ENCODE measurements around the gene CFAP77. TPM values are rescaled to one million over a fixed set of nuclear protein-coding genes. Genes with fewer than 3 reads are reported as not detected.

Gene CFAP77
- total RNA-seq, 4 donors from 2014 or later = not detected

DNA sequence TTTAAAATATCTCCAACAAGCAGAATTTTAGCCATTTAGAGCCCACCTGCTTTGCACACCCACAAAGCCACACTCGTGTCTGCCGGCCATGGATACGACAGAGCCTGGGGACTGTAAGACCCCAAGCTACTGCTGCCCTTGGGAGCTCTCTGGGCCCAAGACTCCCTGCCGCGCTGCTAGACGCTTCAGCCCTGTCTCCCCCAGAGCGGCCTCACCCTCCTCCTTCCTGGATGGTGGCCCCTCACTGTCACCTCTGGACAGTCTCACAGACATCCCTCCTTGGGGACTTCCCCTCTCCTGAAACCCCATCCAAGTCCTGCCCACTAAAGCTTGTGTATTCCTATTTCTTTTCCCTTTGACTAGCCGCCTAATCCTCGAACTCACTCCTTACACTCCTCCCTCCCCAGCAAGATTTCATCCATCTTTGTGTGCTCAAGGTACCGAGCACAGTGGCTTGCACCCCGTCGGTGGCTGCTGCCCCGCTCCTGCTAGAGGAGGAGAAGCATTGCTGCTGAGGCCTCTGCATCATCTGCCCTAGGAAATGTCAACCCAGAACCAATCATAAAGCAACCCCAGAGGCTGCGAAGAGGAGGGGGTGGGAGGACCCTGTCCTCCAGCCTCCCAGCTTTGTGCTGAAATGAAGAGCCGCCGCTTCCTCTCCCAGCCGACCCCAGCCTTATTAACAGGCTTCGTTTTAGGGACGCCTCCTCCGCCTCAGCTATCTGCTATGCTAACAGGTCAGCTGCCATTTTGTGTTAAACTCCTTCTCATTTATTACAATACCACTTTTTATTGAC, 71.2 kb downstream of the CFAP77 start:
- TF ChIP-seq POLR2A (IDR thresholded peaks at IDR 0.05) = no peak
- TF ChIP-seq, protein P1, sequence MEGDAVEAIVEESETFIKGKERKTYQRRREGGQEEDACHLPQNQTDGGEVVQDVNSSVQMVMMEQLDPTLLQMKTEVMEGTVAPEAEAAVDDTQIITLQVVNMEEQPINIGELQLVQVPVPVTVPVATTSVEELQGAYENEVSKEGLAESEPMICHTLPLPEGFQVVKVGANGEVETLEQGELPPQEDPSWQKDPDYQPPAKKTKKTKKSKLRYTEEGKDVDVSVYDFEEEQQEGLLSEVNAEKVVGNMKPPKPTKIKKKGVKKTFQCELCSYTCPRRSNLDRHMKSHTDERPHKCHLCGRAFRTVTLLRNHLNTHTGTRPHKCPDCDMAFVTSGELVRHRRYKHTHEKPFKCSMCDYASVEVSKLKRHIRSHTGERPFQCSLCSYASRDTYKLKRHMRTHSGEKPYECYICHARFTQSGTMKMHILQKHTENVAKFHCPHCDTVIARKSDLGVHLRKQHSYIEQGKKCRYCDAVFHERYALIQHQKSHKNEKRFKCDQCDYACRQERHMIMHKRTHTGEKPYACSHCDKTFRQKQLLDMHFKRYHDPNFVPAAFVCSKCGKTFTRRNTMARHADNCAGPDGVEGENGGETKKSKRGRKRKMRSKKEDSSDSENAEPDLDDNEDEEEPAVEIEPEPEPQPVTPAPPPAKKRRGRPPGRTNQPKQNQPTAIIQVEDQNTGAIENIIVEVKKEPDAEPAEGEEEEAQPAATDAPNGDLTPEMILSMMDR (IDR thresholded peaks at IDR 0.05) = no peak
- no peak for TF ChIP-seq POLR2AphosphoS5 (IDR thresholded peaks at IDR 0.05)
- TF ChIP-seq EP300 (IDR thresholded peaks at IDR 0.05; ENCODE audit: low read depth) = no peak
- intact Hi-C loops (cut with DNase I; ENCODE audit: low total_unique reads) = no loop called here
- no peaks in the 10 kb centered on the region for H3K9me3 ChIP-seq
- WGBS, 2 donors (ENCODE audit: low coverage in 1 of 2) = 42 to 66% methylated on average over 6 to 20 of the region's 20 CpGs
- no peak overlapping the region for H3K4me3 ChIP-seq
- no peaks in the 10 kb centered on the region for H3K4me1 ChIP-seq
- no peak for DNase-seq
- peaks cover 58% of the 10 kb centered on the region for H3K27me3 ChIP-seq
- in situ Hi-C loops (cut with MboI; ENCODE audit: low pct_ligation_motif_present in 1 of 4, low pct_unique_long_range_greater_than_20kb in 1 of 4, low sequenced_read_pairs in 3 of 4) = no loop called here
- no peak overlapping the region for H3K27ac ChIP-seq
- no peaks in the 10 kb centered on the region for H3K36me3 ChIP-seq

DNA sequence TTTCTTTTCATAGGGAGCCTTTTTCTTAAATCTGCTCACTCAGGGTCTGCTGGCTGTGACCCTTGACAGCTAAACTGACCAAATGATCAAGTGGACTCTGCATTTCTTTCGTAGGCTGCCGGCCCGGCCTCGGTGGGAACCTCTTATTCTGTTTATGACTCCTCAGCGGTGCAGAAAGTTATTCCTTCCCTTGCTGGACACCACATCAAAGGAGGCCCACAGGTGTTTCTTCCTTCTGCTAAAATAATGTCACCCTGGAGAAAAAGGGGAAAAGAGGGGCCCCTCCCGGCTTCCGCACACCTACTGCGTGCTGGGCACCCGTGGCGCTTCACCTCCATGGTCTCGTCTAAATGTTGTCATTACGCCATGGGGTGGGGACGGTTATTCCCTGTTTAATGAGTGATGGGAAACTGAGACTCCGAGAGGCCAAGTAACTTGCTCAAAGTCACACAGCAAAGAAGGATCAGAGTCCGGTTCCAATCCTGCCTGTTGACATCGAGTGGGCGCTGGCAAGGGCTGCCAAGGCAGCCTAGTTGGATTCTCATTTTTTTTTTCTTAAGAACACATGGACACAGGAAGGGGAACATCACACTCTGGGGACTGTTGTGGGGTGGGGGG, 72.3 kb downstream of the CFAP77 start:
- intact Hi-C loops (cut with DNase I; ENCODE audit: low total_unique reads) = no loop called here
- no peaks in the 10 kb centered on the region for H3K9me3 ChIP-seq
- H3K4me3 ChIP-seq = no peak overlapping the region
- in situ Hi-C loops (cut with MboI; ENCODE audit: low pct_ligation_motif_present in 1 of 4, low pct_unique_long_range_greater_than_20kb in 1 of 4, low sequenced_read_pairs in 3 of 4) = no loop called here
- H3K27me3 ChIP-seq = peaks cover 68% of the 10 kb centered on the region
- no peaks in the 10 kb centered on the region for H3K4me1 ChIP-seq
- no peak for TF ChIP-seq POLR2A (IDR thresholded peaks at IDR 0.05)
- TF ChIP-seq, protein P1 (IDR thresholded peaks at IDR 0.05) = no peak
- no peak for TF ChIP-seq EP300 (IDR thresholded peaks at IDR 0.05; ENCODE audit: low read depth)
- no peak for TF ChIP-seq POLR2AphosphoS5 (IDR thresholded peaks at IDR 0.05)
- DNase-seq = no peak
- H3K27ac ChIP-seq = no peak overlapping the region
- no peaks in the 10 kb centered on the region for H3K36me3 ChIP-seq
- 37 to 48% methylated on average over 3 to 17 of the region's 17 CpGs for whole genome bisulfite sequencing, 2 donors (ENCODE audit: low coverage in 1 of 2)

DNA sequence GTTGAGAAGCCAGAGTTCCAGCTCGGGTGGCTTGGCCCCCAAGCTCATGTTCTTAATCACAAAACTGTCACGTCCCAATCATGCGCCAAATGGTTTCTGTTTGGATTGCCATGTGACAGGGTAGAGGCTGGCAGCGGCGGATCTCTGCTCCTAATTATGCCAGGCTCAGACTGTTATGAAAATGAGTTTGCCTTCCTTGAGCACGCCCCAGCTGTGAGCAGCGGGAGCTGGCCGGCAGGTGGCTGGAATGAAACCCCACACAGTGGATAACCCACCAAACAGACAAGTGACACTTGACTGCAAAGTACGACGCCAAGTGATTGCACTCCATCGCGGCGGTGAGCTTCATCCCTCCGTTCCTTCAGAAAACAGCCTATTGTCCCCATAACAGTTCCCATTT, 75.4 kb downstream of the CFAP77 start:
- H3K9me3 ChIP-seq = no peaks in the 10 kb centered on the region
- no peaks in the 10 kb centered on the region for H3K4me1 ChIP-seq
- in situ Hi-C loops (cut with MboI; ENCODE audit: low pct_ligation_motif_present in 1 of 4, low pct_unique_long_range_greater_than_20kb in 1 of 4, low sequenced_read_pairs in 3 of 4) (no loop called here), intact Hi-C loops (cut with DNase I; ENCODE audit: low total_unique reads) (no loop called here)
- DNase-seq = no peak
- no peak overlapping the region for H3K4me3 ChIP-seq
- peaks cover 88% of the 10 kb centered on the region for H3K27me3 ChIP-seq
- TF ChIP-seq, protein P1 (IDR thresholded peaks at IDR 0.05) = no peak
- TF ChIP-seq POLR2AphosphoS5 (IDR thresholded peaks at IDR 0.05) (no peak), POLR2A (IDR thresholded peaks at IDR 0.05) (no peak), EP300 (IDR thresholded peaks at IDR 0.05; ENCODE audit: low read depth) (no peak)
- H3K27ac ChIP-seq = no peak overlapping the region
- no peaks in the 10 kb centered on the region for H3K36me3 ChIP-seq
- 81 to 100% methylated on average over 4 to 14 of the region's 14 CpGs for WGBS, 2 donors (ENCODE audit: low coverage in 1 of 2)

DNA sequence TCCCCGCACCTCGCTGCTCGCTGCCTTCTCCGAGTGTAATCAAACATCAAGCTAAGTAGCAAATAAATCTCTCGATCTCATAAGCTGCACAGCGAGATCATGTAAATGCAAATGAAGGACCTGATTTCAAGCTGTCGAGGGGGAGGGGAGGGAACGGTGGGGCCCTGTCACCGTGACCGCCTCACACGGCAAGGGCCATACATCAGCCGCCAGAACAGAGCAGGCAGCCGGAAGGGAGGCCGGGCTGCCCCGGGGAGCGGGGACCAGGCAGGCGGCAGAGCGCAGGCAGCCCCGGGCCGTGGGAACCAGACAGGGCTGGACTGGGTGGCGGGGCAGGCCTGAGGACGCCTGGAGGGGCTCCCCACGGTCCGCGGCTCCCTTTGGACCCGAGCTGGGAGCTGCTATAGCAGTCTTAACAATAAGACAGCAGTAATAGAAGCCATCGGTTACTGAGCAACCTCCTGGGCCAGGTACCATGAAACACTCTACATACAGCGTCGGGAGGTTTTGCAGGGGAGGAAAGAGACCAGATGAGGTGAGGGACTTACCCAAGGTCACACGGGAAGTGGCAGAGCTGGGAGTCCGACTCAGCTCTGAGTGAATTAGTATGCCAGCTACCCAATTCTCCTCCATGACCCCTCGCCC, 76.8 kb downstream of the CFAP77 start:
- TF ChIP-seq, protein P1 (IDR thresholded peaks at IDR 0.05) = no peak
- TF ChIP-seq POLR2A (IDR thresholded peaks at IDR 0.05) = no peak
- TF ChIP-seq EP300 (IDR thresholded peaks at IDR 0.05; ENCODE audit: low read depth) = no peak
- no peak for TF ChIP-seq POLR2AphosphoS5 (IDR thresholded peaks at IDR 0.05)
- no peak overlapping the region for H3K4me3 ChIP-seq
- no peak for DNase-seq
- WGBS, 2 donors (ENCODE audit: low coverage in 1 of 2) = 46% methylated on average over 32 of the region's 32 CpGs; no CpG with 5 or more reads in 1 of the 2 donors
- in situ Hi-C loops (cut with MboI; ENCODE audit: low pct_ligation_motif_present in 1 of 4, low pct_unique_long_range_greater_than_20kb in 1 of 4, low sequenced_read_pairs in 3 of 4) (no loop called here), intact Hi-C loops (cut with DNase I; ENCODE audit: low total_unique reads) (no loop called here)
- no peaks in the 10 kb centered on the region for H3K9me3 ChIP-seq
- H3K27ac ChIP-seq = no peak overlapping the region
- no peaks in the 10 kb centered on the region for H3K4me1 ChIP-seq
- H3K36me3 ChIP-seq = no peaks in the 10 kb centered on the region
- H3K27me3 ChIP-seq = peaks cover 86% of the 10 kb centered on the region

Measured in transverse colon (tissue), 4 donors.